HG02943 (cell line): ENCODE results near the gene SEPTIN10.

ENCODE experiments used
- ATAC-seq: cut with Tn5 transposase; IDR thresholded peaks from one replicate; pipeline ENCODE4 v1.9.1; 2021; ENCODE audit warnings: mild to moderate bottlenecking, low read depth, moderate library complexity; ENCODE audit not compliant: unreplicated experiment

Gene SEPTIN10

DNA sequence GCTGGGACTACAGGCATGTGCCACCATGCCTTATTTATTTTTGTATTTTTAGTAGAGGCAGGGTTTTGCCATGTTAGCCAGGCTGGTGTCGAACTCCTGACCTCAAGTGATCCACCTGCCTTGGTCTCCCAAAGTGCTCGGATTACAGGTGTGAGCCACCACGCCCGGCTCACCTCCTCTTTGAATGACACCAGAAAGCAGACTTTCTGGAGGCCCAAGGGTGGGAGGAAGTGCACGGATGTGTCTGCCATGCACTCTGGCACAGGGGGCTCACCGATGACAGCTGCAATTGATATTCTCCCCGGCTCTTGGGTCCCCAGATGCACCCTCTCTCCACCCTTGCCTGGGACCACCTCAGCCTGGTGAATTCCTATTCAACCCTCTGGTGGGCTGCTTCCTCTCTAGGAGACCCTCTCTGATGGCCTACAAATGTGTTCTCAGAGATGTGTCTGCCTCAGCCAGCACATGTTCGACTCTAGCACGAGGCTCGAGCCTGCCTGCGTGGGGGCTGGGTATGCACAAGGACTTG is 87.3 kb downstream of the SEPTIN10 start:
- no peak for ATAC-seq

DNA sequence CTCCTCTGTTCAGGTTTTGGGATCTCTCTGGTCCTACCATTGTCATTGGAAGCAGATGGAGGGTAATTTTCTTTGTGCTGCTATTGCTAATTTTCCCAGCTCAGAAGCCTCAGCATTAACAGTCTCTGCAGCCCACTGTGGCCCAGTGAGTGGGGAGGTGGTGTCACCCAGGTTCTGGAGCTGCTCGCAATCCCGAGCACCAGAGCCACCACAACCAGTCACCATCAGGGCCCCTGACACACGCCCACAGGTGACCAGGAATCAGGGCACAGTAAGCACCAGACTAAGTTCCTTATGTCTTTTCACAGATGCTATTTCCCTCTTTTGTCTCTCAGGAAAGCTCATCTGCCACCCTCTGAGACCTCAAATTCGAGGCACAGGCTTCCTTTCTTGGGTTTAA is 87.9 kb downstream of the SEPTIN10 start:
- no peak for ATAC-seq

DNA sequence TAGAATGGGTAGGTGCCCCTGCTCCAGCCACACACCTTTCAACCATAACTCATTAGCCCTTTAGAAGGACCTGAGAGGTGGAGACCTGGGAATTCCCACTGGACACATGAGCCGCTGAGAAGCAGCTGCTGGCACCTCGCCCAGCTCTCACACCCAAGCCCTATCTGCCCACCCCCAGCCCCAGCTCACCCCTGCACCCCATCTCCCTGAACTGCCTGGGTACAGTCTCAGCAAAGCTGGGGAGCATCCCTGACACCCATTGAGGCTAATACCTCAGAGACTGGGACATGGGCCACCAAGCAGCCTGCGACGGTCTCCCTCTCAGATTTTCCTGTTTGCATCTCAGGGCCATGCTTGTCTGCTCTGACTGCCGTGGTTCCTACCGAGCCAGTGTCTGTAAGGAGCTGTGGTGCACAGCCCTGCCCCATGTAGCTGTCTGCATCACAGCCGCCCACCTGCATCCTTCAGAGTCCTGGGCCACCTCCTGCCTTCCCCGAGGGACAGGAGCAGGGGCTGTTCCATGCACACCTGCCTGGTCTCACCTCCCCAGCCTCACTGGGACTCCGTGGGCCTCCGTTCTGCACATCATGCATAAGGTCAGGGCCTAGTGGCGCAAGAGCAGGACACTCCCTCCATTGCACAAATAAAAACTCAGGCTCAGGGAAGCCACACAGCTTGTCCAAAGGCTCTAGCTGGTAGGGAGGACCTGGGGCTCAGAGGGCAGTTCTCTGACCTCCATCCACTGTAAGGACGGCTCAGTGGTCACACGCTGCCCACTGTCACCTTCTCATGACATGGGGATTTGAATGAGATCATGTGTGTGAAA is 90.0 kb downstream of the SEPTIN10 start:
- no peak for ATAC-seq

DNA sequence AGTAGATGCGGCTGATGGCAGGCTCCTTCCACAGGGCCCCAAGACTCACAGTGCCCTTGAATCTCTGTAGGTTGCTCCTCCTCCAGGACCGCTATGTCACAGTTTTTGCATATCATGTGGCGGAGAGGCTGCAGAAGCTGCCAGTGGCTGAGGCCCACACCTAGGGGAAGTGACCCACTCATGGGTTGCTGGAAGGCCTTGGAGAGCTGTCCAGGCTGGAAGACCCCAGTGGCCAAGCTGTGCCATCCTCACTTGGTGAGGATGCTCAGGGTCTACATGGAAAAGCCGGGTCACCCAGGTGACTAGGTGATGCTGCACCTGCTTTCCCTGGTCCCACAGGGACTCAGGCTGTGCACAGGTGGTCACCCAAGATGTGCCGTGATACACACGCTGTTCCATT is 90.6 kb downstream of the SEPTIN10 start:
- no peak for ATAC-seq

GRCh38 chr2:109522063-109522374 is 91.7 kb downstream of the SEPTIN10 start:
- no peak for ATAC-seq

DNA sequence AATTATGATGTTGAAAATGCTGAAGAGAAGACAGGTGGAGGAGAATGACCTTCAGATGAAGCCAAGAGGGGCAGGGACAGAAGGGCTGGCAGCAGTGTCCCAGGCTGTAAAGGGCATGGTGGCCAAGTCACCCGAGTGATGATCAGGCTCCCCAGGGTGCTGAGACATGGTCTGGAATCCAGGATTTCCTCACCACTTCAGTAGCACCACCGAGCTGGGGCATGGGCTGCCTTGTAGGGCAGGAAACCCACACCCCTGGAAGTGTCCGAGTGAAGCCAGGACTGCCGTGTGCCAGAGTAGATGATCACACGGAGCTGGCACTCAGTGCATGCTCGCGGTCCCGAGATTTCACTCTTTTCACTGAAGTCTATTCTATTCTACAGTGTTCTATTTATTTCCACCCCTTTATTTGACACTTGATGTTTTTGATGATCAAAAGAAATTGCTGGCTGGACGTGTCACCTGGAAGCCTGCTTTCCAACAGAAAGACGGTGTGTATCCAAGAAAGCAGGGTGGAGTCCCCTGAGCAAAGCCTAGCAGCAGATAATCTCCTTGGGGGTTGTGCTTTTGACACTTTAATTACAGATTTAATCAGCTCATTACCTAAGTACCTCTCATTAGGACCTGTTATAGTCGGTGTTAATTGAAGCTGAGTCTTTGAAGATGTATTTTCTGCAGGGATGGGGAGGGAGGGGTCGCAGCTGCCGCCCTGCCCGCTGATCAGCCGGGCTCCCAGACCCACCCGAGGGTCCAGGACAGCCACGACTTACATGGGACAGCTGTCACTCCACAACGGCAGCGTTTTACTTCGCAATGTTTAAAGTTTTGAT is 92.3 kb downstream of the SEPTIN10 start:
- no peak for ATAC-seq

DNA sequence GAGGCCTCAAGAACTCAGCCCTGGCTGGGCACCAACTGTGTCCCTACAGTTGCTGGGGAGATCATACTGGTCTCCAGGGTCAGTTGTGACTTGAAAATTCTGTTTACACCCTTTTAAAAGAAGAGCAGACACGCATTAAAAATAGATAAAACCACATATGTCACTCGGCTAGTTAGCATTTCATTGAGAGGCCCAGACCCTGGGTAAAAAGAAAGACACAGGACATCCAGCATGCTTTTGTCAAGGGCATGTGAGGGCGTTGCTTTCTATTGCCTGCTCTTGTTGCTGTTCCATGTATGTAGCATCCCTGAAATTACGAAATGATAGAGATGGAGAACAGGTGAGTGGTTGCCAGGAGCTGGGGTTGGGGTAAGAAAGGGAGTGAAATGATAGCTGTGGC is 94.3 kb downstream of the SEPTIN10 start:
- ATAC-seq = no peak

- no peak for ATAC-seq
Measured at GRCh38 chr2:109517118-109517889, 96.5 kb downstream of the SEPTIN10 start.

GRCh38 chr2:109516445-109517117 is 97.2 kb downstream of the SEPTIN10 start:
- ATAC-seq = no peak

DNA sequence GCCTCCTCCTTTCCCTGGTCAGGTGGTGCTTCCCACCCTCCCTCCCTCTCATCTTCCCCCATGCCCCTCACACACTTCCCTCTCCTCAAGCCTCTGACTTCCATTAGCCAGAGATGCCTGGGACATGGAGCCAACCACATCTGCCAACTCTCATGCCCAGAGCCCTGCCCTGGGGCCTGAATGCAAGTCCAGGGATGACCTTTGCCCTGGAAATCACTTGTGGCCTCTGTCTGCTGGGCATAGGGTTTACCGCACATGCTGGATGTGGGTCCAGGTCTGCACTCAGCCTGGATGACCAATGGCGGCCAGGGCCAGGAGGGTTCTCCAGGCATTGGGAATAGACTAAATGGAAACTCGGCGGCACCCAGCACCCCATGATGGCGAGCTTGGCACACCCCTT is 98.9 kb downstream of the SEPTIN10 start:
- no peak for ATAC-seq

DNA sequence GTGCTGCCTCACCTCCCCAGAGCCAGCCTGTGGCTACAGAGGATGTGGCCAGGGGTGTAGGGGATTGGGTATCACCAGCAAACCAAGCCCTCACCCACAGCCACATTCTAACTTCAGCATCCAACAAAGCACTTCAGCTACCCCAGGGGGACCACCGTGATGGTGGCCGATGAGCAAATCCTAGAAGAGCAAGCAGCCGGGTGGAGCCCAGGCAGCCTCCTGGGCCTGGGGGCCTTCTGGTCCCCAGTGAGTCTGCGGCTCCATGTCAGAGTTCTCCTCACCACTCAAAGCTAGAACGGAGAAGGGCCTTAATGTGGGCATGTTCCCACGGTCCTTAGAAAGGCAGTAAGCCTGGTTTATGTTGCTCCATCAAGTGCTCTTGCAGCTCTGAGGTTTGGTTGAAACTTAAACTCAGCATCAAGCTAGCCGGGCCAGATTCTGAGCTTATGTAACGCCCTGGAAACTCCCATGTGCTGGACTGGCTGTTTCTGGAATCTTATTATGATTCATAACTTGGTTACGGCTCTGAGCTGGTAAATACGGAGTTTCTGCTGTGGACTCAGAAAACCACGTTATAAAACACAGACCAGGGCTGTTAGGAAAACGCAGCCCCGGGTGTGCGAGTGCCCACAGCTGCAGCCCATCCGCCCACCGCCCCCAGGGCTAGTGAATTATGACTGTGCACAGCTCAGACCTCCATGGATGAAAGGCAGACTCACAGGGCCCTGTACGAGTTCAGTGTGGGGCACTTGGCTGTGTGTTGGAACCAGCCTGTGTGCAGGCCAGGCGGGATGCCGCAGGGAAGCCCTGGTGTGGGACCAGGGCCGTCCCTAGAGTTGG is 99.8 kb downstream of the SEPTIN10 start:
- peak; percentile 52 for ATAC-seq

DNA sequence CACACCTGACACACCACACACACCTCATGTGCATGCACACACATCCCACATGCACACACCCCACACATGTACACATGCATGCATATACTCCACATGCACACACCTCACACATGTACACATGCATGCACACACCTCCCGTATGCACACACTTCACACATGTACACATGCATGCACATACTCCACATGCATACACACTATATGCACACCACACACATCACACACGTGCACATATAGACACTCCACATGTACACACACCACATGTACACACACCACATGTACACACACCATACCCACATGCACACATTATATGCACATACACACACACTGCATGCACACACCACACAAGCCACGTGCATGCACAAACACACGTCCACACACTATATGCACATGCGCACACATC is 100.5 kb downstream of the SEPTIN10 start:
- no peak for ATAC-seq

DNA sequence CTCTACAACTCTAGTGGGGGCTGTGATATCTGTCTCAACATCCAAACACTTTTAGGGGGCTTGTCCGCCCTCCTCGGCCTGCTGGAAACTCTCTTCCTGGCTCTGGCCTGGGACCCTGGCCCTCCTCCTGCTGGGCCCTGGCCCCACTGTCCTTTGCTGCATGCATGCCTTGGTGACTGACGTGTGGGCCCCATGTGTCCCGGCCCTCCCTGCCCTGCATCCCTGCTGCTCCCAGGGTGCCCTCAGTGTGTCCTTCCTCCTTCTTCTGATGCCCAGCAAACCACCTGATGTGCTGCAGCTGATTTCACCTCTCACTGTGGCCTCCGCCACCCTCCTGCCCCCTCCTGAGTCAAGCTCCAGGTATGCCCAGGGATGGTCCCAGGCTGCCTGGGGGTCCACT is 101.7 kb downstream of the SEPTIN10 start:
- no peak for ATAC-seq

- no peak for ATAC-seq
Measured at GRCh38 chr2:109511168-109511567, 102.6 kb downstream of the SEPTIN10 start.

DNA sequence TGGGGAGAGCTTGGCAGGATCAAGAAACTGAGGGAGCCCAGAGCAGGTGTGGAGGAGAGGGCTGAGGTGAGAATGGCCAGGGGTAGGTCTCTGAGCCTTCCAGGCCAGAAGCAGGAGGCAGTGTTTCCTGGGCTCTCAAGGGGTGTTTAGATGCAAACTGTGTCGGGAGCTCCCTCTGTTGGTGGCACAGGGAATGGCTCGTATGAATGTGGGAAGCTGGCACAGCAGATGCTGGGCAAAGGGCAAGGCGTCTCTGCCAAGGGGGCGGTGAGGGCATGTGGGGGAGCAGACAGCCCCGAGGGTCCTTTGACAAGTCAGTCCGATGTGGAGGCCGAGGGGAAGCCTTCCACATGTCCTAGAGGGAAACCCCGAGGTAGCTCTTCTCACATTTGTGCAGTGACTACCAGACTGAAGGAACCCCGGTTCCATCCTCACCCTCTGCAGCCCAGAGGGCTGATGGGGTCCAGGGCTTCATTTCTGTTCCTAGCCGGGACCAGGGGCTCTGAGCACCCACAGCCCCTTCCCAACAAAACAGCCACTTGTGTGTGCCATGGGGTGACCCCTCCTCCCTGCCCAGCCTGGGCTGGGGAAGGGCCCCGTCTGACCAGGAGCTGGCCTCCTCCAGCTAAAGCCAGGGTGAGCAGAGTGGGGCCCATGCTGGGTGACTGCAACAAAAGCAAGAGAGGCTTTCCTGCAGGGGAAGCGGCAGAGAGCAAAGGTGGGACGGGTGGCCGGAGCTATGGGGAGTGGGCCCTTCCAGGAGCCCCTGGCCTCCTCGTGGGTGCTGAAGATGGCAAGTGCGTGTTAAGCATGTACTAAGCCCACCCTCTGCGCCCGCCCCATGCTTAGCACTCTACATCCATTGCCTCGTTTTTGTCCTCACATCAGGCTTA is 103.4 kb downstream of the SEPTIN10 start:
- ATAC-seq = no peak

DNA sequence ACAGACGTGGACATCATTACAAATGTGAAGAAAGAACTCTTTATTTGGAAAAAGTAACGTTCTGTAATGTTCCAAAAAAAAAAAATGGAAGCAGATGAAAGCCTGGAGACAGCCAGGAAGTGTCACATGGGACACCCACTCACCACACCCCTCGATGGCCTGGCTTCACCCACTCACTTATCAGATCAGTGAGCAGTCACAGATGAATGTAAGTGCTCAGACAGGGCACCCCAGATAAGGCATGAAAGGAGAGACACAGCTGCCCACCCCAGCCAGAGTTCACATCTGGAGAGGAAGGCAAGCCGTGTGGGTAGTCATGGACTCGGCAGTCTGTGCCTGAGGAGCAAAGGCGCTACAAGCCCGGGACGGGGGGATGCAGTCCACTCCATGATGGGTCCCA is 105.2 kb downstream of the SEPTIN10 start:
- ATAC-seq = no peak

- ATAC-seq = no peak
Measured at GRCh38 chr2:109507828-109508227, 105.9 kb downstream of the SEPTIN10 start.

DNA sequence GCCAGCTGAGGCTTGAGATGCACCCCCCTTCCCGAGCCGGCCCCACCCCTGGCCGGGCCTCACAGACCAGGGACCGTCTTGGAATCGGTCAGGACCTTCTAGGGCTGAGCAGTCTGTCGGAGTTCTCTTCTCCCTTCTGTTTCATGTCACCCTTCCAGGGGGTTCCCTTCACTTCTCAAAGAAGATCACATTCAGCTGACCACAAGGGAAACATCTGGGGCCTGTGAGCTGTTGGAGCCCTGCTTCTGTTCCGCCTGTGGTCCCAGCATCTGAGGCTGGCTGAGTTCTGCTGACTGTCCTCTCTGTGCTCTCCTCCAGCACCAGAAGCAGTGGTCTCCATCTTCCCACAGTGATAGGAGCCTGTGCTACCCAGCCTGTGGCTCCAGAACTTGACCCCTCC is 106.5 kb downstream of the SEPTIN10 start:
- no peak for ATAC-seq

DNA sequence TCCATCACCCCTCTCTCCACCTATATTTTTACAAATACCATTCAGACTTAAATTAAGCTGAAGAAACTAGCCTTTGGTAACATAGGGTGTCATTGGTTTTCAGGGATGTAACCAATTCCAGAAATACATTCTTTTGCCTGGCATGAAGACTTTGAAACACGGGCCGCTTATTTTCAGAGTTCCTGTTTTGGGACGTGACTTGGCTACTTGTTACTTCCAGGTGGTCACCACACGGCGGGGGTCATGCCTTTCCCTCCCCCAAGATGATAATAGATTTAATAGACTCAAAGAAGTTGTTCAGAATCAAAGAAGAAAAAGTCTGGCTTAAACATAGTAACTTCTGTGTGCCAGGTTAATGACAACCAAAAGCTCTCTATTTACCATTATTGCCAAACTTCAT is 110.6 kb downstream of the SEPTIN10 start:
- no peak for ATAC-seq
